Measurements from ENCODE around the gene FAM174C.
"Not testable (repeated sequence)": the region's sequence is repeated elsewhere in the genome, so short reads cannot be mapped to it uniquely, and the experiment has no call there.

The FAM174C gene

DNA sequence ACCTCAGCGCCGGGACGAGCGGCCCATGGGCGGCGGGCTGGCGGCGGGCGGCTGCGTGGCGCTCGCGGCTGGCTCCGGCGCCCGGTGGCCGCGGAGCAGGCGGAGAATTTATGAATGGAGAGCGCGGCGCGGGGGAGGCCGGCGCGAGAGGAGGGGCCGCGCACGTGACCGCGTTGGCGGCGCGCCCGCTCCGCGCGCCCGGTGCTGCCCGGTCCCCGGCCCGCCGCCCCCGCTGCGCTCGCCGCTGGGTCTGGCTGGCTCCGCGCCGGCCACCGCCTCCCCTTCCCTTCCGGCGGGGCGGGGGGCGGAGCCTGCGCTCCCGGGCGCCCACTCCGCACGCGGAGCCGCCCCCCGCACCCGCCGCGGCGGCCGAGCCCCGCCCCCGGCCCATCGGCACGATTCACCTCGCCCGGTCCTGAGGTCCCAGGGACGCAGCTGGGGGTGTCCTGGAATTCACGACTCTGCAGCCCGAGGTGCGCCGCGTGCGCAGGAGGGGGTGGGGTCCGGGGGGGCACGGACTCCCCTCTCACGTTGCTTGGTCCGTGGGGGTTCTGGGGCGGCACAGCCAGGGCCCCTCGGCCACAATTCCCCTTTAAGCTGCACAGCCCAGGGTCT is 37.5 kb upstream of the FAM174C start, which contains the start of gene CBARP:
TSS of gene CBARP (minus strand) at position 252 of the 615 bp plus-strand sequence. CDS start 1,905 bp downstream, outside the sequence.
- DNase-seq: peak; percentile 56

GRCh38 chr19:1238369-1239303 is 36.7 kb upstream of the FAM174C start:
- DNase-seq: no peak

GRCh38 chr19:1239420-1239795 is 35.9 kb upstream of the FAM174C start:
- DNase-seq: no peak

GRCh38 chr19:1239796-1240737 is 35.3 kb upstream of the FAM174C start:
- DNase-seq: peak; percentile 90

DNA sequence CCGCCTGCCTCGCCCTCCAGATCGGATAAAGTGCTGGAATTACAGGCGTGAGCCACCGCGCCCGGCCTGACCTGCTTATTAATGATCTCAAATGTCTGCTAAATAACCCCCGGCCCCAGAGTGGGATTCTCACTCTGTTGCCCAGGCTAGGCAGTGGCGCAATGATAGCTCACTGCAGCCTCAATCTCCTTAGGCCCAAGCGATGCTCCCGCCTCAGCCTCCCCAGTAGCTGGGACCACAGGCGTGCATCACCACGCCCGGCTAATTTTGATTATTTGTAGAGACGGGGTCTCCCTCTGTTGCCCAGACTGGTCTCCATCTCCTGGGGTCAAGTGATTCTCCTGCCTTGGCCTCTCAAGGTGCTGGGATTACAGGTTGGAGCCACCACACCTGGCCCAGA is 34.4 kb upstream of the FAM174C start:
- no peak for DNase-seq

DNA sequence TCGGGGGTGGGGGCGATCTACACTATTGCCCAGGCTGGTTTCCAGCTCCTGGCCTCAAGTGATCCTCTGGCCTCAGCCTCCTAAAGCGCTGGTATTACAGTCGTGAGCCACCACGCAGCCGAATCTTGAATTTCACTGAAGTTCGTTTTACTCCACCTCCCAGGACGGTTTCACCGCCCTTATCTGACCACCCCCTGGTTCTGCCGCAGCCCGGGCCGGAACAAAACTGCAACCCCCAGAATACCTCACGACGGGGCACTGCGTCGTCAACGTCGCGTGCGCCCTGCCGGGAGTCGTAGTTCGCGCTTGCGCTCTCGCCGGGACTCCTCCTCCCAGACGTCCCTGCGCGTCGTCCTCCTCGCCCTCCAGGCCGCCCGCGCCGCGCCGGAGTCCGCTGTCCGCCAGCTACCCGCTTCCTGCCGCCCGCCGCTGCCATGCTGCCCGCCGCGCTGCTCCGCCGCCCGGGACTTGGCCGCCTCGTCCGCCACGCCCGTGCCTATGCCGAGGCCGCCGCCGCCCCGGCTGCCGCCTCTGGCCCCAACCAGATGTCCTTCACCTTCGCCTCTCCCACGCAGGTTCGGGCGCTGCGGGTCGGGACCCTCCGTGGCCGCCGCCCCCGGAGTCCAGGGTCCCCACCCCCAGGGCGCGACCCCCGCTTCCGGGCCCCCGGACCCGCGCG is 33.8 kb upstream of the FAM174C start, which contains the start of gene ATP5F1D:
TSS of gene ATP5F1D (plus strand) at position 335 of the 679 bp plus-strand sequence. CDS start at position 435, 100 bp downstream.
- peak; percentile 95 for DNase-seq

DNA sequence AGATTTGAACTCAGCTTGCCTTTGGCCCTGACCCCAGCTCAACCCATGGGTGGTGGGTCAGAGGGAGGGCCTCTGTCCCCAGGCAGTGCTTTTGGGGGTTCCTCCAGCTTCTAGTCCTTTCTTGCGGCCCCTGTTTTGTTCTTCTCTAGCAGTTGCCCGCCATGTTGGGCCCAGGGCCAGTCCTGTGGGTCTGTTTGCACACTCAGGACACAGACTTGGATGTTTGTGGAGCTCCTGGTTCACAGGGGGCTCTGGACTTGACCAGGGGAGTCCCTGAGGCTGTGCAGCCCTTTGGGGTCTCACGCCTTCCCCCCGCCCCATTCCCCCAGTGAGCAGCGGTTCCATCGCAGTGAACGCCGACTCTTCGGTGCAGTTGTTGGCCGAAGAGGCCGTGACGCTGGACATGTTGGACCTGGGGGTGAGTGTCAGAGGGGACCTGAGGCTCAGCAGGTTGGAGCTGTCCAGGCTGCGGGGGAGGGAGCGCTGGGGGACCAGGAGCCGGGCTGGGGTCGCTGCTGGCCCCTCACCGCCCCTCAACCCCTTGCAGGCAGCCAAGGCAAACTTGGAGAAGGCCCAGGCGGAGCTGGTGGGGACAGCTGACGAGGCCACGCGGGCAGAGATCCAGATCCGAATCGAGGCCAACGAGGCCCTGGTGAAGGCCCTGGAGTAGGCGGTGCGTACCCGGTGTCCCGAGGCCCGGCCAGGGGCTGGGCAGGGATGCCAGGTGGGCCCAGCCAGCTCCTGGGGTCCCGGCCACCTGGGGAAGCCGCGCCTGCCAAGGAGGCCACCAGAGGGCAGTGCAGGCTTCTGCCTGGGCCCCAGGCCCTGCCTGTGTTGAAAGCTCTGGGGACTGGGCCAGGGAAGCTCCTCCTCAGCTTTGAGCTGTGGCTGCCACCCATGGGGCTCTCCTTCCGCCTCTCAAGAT is 31.3 kb upstream of the FAM174C start:
- peak; percentile 81 for DNase-seq

DNA sequence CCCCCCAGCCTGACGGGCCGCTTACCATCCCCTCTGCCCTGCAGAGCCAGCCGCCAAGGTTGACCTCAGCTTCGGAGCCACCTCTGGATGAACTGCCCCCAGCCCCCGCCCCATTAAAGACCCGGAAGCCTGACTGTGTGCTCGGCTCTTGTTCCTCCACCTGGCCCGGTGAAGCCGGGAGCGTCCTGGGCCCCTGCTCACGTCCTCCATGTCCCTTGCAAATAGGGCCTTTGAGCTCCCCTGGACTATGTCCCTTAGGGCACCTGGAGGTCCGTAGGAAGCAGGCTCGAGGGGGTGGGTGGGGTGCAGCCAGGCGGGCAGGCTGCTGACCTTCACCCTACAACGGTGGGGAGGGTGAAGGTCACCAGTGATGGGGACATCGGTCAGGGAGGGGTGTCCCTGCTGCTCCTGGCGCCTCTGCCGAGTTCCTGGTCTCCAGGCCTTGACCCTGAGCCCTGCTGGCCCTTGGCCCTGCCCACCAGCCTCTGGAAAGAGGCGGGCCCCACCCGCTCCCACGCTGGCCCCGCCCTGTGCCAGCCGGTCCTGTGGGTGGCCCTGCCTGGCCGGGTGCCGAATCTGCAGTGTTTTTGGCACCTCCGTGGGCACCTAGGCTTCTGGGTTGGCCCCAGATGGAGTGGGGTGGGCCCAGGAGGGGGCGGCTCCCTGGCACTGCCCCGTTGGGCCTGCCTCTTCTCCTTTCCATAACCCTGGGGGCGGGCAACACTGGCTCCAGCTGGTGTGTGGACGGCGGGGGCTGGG is 30.5 kb upstream of the FAM174C start:
- no peak for DNase-seq

DNA sequence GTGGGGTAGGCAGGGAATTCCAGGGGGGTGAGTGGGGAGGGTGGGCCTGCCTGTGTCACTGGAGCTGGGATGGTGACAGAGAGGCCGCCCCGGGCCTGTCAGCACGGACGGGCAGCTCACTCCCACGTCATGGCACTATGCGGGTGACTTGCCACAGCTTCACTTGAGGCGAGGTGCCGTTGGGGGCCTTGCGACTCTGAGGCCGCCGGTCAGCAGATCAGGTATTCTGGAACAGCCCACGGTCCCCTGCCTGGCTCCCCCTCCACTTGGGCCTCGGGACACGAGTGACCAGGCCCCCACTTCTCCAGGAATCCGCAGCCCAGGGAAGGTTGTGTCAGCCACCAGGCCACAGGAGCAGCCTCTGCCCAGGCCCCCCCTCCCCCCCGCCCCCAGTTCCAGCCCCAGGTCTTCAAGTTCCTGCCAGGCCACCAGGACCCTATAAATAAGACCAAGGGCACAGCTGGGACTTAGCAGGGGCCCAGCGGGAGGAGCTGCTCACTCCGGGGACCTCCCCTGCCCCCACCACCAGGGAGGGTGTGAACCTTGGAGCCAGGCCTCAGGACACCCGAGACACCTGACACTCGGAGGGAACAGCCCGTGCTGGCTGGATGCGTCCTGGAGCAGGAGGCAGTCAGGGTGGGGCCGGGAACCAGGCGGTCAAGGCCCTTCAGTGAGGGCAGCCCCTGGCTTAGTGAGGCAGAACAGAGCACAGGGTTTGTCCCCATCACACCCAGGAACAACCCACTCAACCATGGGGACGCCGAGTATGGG is 29.7 kb upstream of the FAM174C start:
- DNase-seq: no peak

- not testable (repeated sequence) for DNase-seq
These were observed 28.9 kb upstream of the FAM174C start for GRCh38 chr19:1246265-1247087.

- DNase-seq: no peak
These were observed 27.6 kb upstream of the FAM174C start for GRCh38 chr19:1247748-1248138.

- DNase-seq: peak; percentile 89
These were observed 27.1 kb upstream of the FAM174C start, which contains the start of gene MIDN for GRCh38 chr19:1248139-1248785. Gene MIDN, plus strand, starts transcription at chr19:1248583. Its CDS starts 1,714 bp downstream, at chr19:1250297.

DNA sequence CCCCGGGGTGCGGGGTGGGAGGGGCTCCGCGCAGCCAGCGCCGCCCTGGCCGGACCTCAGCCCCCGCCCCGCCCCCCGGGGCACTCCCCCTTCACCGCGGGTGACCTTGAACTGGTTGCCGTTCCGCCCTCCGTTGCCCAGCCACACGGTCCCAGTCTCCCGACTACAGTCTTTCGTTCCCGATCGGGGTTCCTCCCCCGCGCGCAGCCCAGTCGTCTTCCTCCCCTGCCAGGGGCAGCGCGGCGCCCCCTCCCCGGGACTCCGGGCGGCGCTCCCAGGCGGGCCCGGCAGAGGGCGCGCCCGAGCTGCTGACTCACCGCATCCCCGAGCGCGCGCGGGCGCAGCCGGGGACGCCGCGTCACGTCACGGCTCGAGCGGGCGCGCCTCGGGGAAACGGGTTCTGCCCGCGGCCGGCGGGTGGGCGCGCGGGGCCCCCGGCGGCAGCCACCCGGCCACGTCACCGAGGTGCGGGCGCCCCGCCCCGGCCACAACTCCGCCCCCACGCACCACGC is 26.5 kb upstream of the FAM174C start:
- DNase-seq: no peak

GRCh38 chr19:1249298-1249989 is 25.9 kb upstream of the FAM174C start:
- peak; percentile 96 for DNase-seq

DNA sequence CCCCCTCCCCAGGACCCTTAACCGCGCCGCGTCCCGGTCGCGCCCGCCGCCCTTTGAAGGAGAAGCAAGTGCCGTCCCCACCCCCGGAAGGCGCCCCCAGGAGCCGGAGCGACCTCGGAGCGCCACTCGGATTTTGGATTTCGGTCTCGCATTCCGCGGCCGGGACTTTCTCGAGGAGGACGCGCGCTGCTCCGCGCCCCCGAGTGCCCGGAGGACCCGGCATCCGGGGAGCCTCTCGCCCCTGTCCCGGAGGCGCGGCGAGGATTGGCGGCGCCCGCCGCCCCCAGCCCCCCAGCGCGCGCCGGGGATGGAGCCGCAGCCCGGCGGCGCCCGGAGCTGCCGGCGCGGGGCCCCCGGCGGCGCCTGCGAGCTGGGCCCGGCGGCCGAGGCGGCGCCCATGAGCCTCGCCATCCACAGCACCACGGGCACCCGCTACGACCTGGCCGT is 25.3 kb upstream of the FAM174C start:
- DNase-seq: no peak

DNA sequence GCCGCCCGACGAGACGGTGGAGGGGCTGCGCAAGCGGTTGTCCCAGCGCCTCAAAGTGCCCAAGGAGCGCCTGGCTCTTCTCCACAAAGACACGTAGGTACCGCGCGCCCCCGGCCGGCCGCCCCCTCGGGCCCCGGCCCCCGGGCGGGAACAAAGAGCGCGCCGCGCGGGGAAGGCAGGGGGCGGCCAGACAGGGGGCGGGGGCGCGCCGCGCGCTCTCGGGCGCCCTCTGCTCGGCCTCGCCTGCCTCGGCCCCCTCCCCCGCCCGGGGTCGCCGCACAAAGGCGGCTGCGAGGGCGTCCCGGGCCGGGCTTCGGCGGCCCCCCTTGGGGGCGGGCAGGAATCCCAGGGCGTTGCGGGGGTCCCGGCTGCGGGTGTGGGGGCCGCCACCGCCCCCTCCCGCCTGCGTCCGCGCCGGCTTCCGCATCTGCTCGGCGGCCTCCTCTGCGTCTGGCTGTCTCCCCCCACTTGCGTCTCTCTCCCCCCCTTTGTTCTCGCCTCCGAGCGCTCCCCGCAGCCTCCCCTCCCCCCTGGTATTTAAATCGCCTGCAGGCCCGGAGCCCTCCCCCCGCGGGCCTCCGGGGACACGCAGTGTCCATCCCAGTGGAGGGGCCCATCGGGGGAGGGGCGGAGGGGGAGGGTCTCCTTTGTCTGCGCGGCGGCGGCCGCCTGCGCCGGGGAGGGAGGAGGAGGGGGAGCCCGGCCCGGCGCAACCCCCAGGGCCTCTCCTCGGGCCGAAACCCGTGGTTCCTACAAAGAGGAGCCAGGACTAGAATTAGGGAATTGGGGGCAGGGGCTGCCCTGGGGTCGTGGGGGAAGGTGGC is 24.7 kb upstream of the FAM174C start:
- peak; percentile 44 for DNase-seq
